DND-41 (cell line): ENCODE measurements around the gene MIDN.
"Not testable (repeated sequence)": the region's sequence is repeated elsewhere in the genome, so short reads cannot be mapped to it uniquely, and the experiment has no call there.

Experiments
- ATAC-seq: fragments of 200-7000 bp; cut with Tn5 transposase; 3 replicates; pipeline ENCODE4 v1.9.1; 2021; ENCODE audit warnings: low read depth; ENCODE audit not compliant: insufficient read depth
- DNase-seq: peaks from one replicate; pipeline ENCODE4 v3.0.0-alpha.2; 2020
- H2AFZ ChIP-seq: 2 replicates; pipeline ENCODE4 v1.6.0; 2012; ENCODE audit warnings: low read depth, low read length
- H3K27ac ChIP-seq: 2 replicates; pipeline ENCODE4 v1.5.1; 2012; ENCODE audit warnings: low read length, inconsistent platforms
- H3K27me3 ChIP-seq: fragments of 200-600 bp; sonication (generic); 2 replicates; pipeline ENCODE4 v1.6.0; 2012; ENCODE audit warnings: low read length, mild to moderate bottlenecking, inconsistent platforms; ENCODE audit not compliant: insufficient read depth, poor library complexity
- H3K36me3 ChIP-seq: 2 replicates; pipeline ENCODE4 v1.5.1; 2012; ENCODE audit warnings: low read length, inconsistent platforms; ENCODE audit not compliant: insufficient read depth
- H3K4me1 ChIP-seq: 2 replicates; pipeline ENCODE4 v1.5.1; 2012; ENCODE audit warnings: mild to moderate bottlenecking, low read length; ENCODE audit not compliant: insufficient read depth
- H3K4me2 ChIP-seq: 2 replicates; pipeline ENCODE4 v1.6.0; 2012; ENCODE audit warnings: mild to moderate bottlenecking, moderate library complexity, low read length, inconsistent platforms; ENCODE audit not compliant: insufficient read depth
- H3K4me3 ChIP-seq, 2 experiments: fragments of 200-600 bp in 1 of 2; shearing (Covaris generic) in 1 of 2; 2 replicates each; pipeline ENCODE4 v1.5.1; 2012 to 2016; ENCODE audit warnings: inconsistent platforms in 2 of 2, low read length in 2 of 2, mild to moderate bottlenecking in 2 of 2, low read depth in 1 of 2, moderate library complexity in 1 of 2
- H3K79me2 ChIP-seq: 2 replicates; pipeline ENCODE4 v1.6.0; 2012; ENCODE audit warnings: low read length, inconsistent platforms; ENCODE audit not compliant: insufficient read depth
- H3K9ac ChIP-seq: 2 replicates; pipeline ENCODE4 v1.6.0; 2012; ENCODE audit warnings: low read depth, mild to moderate bottlenecking, inconsistent platforms, low read length, moderate library complexity
- H3K9me3 ChIP-seq: 2 replicates; pipeline ENCODE4 v1.5.1; 2012; ENCODE audit warnings: low read length, moderate library complexity, mild to moderate bottlenecking, inconsistent platforms; ENCODE audit not compliant: insufficient read depth, severe bottlenecking
- H4K20me1 ChIP-seq: 2 replicates; pipeline ENCODE4 v1.6.0; 2012; ENCODE audit warnings: low read length; ENCODE audit not compliant: insufficient read depth
- EZH2 ChIP-seq: IDR thresholded peaks from 3 replicates; pipeline ENCODE4 v1.6.1; 2012; ENCODE audit warnings: borderline replicate concordance, low read depth, mild to moderate bottlenecking, moderate library complexity, low read length, inconsistent platforms; ENCODE audit not compliant: severe bottlenecking
- TF ChIP-seq, protein P1 (sequence below): IDR thresholded peaks from 2 replicates; pipeline ENCODE4 v1.5.1; 2012; ENCODE audit warnings: borderline replicate concordance, low read length, moderate library complexity, mild to moderate bottlenecking; ENCODE audit not compliant: poor library complexity, severe bottlenecking; ENCODE audit errors: extremely low read depth

Gene MIDN

DNA sequence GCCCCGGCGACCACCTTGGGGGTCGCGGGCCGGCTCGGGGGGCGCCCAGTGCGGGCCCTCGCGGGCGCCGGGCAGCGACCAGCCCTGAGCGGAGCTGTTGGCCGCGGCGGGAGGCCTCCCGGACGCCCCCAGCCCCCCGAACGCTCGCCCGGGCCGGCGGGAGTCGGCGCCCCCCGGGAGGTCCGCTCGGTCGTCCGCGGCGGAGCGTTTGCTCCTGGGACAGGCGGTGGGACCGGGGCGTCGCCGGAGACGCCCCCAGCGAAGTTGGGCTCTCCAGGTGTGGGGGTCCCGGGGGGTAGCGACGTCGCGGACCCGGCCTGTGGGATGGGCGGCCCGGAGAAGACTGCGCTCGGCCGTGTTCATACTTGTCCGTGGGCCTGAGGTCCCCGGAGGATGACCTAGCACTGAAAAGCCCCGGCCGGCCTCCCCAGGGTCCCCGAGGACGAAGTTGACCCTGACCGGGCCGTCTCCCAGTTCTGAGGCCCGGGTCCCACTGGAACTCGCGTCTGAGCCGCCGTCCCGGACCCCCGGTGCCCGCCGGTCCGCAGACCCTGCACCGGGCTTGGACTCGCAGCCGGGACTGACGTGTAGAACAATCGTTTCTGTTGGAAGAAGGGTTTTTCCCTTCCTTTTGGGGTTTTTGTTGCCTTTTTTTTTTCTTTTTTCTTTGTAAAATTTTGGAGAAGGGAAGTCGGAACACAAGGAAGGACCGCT lies 42.1 kb upstream of the MIDN start:
- H3K4me2 ChIP-seq: peak overlapping the region; percentile 98
- ATAC-seq (no peak), DNase-seq (no peak)
- H3K9me3 ChIP-seq: no peaks in the 10 kb centered on the region
- peaks cover 54% of the 10 kb centered on the region for H3K79me2 ChIP-seq
- peak overlapping the region; percentile 75 for H3K9ac ChIP-seq
- TF ChIP-seq, protein P1, sequence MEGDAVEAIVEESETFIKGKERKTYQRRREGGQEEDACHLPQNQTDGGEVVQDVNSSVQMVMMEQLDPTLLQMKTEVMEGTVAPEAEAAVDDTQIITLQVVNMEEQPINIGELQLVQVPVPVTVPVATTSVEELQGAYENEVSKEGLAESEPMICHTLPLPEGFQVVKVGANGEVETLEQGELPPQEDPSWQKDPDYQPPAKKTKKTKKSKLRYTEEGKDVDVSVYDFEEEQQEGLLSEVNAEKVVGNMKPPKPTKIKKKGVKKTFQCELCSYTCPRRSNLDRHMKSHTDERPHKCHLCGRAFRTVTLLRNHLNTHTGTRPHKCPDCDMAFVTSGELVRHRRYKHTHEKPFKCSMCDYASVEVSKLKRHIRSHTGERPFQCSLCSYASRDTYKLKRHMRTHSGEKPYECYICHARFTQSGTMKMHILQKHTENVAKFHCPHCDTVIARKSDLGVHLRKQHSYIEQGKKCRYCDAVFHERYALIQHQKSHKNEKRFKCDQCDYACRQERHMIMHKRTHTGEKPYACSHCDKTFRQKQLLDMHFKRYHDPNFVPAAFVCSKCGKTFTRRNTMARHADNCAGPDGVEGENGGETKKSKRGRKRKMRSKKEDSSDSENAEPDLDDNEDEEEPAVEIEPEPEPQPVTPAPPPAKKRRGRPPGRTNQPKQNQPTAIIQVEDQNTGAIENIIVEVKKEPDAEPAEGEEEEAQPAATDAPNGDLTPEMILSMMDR: no peak
- TF ChIP-seq EZH2: no peak
- H3K4me3 ChIP-seq: peak overlapping the region; percentile 78 to 80
- H3K27ac ChIP-seq: peak overlapping the region; percentile 60
- H3K27me3 ChIP-seq: no peaks in the 10 kb centered on the region
- 0 out of 2 replicates have a peak overlapping the region, but pooled peaks have one; percentile 38 for H2AFZ ChIP-seq
- H3K36me3 ChIP-seq: peaks cover 35% of the 10 kb centered on the region
- peaks cover 35% of the 10 kb centered on the region for H4K20me1 ChIP-seq
- peaks cover 56% of the 10 kb centered on the region for H3K4me1 ChIP-seq

DNA sequence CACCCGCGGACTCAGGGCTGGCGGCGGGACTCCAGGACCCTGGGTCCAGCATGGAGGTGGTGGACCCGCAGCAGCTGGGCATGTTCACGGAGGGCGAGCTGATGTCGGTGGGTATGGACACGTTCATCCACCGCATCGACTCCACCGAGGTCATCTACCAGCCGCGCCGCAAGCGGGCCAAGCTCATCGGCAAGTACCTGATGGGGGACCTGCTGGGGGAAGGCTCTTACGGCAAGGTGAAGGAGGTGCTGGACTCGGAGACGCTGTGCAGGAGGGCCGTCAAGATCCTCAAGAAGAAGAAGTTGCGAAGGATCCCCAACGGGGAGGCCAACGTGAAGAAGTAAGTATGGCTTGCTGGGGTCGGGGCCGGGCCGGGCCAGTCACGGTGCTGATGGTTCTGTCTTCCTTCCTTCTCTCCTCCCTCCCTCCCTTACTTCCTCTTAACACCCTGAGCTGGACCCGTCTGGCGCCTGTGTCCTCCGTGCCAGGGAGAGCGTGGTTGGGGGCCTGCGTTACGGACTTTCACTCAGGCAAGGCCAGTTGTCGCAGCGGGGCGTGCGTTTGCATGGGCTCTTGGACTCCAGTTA lies 41.4 kb upstream of the MIDN start:
- TF ChIP-seq EZH2: no peak
- TF ChIP-seq, protein P1: no peak
- Histone ChIP-seq H3K27me3 (no peaks in the 10 kb centered on the region), H4K20me1 (peaks cover 42% of the 10 kb centered on the region), H3K4me2 (peak overlapping the region; percentile 98), H3K79me2 (peaks cover 61% of the 10 kb centered on the region), H3K9me3 (no peaks in the 10 kb centered on the region), H3K4me3 (peak overlapping the region; percentile 78 to 80), H3K27ac (peak overlapping the region; percentile 60), H2AFZ (no peak overlapping the region), H3K9ac (peak overlapping the region; percentile 75), H3K36me3 (peaks cover 42% of the 10 kb centered on the region), H3K4me1 (peaks cover 56% of the 10 kb centered on the region)
- no peak for ATAC-seq
- no peak for DNase-seq

DNA sequence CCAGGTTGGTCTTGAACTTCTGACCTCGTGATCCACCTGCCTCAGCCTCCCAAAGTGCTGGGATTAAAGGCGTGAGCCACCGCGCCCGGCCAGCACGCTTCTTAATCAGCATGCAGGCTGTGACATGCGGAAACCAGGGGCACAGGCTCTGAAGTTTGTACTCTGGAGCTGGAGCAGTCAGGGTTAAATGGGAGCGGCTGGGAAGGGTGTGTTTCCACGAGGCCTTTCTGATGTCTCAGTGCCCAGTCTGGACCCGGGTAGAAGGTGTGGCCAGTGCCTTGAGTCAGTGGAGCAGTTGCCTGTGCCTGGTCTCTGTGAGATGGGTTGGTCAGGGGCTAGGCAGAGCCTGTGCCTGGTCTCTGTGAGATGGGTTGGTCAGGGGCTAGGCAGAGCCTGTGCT lies 39.6 kb upstream of the MIDN start:
- Histone ChIP-seq H4K20me1 (peaks cover 52% of the 10 kb centered on the region), H3K4me2 (peak overlapping the region; percentile 98; the same call in 1 of the 2 replicates), H3K36me3 (peaks cover 53% of the 10 kb centered on the region), H3K4me1 (peaks cover 48% of the 10 kb centered on the region), H3K9ac (peak overlapping the region; percentile 1; the same call in 1 of the 2 replicates), H3K79me2 (peaks cover 78% of the 10 kb centered on the region), H3K4me3 (peak overlapping the region in 1 of 2 experiments; percentile 9; a peak in 1 of 4 replicates)
- not testable (repeated sequence) for H2AFZ ChIP-seq, H3K27me3 ChIP-seq, ATAC-seq, H3K9me3 ChIP-seq, DNase-seq, H3K27ac ChIP-seq

- no peak for ATAC-seq
- Histone ChIP-seq H3K9me3 (no peaks in the 10 kb centered on the region), H3K27ac (no peak overlapping the region), H3K4me2 (peak overlapping the region; percentile 44; the same call in 1 of the 2 replicates), H3K79me2 (peaks cover 91% of the 10 kb centered on the region), H3K4me3 (no peak overlapping the region), H3K4me1 (peaks cover 38% of the 10 kb centered on the region), H2AFZ (no peak overlapping the region), H3K36me3 (peaks cover 66% of the 10 kb centered on the region), H3K27me3 (no peaks in the 10 kb centered on the region), H3K9ac (no peak overlapping the region), H4K20me1 (peaks cover 66% of the 10 kb centered on the region)
- no peak for DNase-seq
- TF ChIP-seq, protein P1: no peak
- no peak for TF ChIP-seq EZH2
These were observed 38.2 kb upstream of the MIDN start for GRCh38 chr19:1210227-1210538.
